Stimulated activated CD4-positive, alpha-beta T cell treated with anti-CD3 and anti-CD28 coated beads, Interleukin-12 subunit alpha, Interleukin-12 subunit beta, amount 100 ng/mL, for 4 hours (primary cell): ENCODE data around the gene AXL.
"Not testable (repeated sequence)": the region's sequence is repeated elsewhere in the genome, so short reads cannot be mapped to it uniquely, and the experiment has no call there.

Source experiments
- DNase-seq: peaks from one replicate; pipeline ENCODE4 v3.0.0-alpha.2; 2020

AXL gene

DNA sequence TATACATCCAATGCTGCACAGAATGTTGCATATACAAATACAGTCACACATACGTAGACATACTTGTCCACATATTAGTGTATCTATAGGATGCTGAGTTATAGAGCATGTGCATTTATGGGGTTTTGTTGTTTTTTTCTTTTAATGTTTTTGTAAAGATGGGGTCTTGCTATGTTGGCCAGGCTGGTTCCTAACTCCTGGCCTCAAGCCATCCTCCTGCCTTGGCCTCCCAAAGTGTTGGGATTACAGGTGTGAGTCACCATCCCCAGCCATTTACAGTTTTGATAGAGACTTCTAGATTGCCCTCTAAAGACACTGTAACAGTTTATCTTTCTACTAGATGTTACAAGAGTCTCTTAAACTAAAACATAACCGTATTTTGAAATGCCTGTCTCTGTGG, 59.5 kb downstream of the AXL start:
- DNase-seq, result no peak

GRCh38 chr19:41288673-41289530, 69.9 kb downstream of the AXL start:
- no peak for DNase-seq

DNA sequence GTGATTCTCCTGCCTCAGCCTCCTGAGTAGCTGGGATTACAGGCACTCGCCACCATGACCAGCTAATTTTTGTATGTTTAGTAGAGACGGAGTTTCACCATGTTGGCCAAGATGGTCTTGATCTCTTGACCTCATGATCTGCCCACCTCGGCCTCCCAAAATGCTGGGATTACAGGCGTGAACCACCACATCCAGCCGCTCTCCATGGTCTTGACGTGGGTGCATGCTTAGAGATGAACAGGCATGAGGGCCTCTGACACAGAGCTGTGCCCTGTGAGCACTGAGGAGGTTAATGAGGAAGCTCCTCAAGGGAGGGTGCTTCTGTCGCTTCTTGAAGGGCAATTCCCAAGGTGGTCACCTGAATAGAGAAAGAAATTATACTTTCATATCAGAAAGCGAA, 70.8 kb downstream of the AXL start:
- DNase-seq, result not testable (repeated sequence)

- no peak for DNase-seq
Measured at GRCh38 chr19:41294393-41294792, 75.4 kb downstream of the AXL start.

GRCh38 chr19:41295499-41295898, 76.5 kb downstream of the AXL start:
- no peak for DNase-seq

GRCh38 chr19:41296433-41296871, 77.4 kb downstream of the AXL start:
- no peak for DNase-seq

DNA sequence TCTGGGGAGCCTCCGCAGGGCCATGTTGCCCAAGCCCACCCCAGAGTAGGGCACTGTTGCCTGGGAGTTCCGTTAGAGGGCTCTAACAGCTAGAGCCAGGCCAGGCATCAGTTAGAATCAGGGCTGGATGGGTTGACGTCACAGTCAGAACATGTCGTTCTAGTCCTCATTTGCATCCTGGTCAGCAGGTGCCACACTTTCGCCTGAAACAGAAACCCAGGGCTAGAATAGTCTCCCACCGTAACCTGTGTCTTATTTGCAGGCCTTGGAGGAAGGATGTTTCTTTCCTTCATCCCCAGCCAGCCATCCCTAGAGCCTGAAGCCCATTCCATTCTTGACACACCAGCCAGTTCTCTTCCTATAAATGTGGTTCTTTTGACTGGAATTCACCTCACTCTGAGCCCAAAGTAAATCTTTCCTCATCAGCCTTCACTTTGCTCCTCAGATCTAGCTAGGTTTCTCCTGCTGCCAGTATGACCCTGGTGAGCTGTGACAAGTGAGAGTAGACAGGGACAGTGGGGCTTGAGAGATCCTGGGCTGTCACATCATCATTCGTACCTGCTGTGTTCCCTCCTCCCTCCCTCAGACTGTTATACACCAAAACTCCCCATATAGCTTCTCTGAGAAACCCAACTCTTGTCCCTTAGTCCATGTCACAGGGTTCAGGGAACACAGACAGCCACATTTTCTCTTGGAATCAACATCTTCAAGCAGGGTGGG, 78.8 kb downstream of the AXL start:
- DNase-seq, result no peak

GRCh38 chr19:41298348-41298964, 79.4 kb downstream of the AXL start:
- DNase-seq, result no peak

DNA sequence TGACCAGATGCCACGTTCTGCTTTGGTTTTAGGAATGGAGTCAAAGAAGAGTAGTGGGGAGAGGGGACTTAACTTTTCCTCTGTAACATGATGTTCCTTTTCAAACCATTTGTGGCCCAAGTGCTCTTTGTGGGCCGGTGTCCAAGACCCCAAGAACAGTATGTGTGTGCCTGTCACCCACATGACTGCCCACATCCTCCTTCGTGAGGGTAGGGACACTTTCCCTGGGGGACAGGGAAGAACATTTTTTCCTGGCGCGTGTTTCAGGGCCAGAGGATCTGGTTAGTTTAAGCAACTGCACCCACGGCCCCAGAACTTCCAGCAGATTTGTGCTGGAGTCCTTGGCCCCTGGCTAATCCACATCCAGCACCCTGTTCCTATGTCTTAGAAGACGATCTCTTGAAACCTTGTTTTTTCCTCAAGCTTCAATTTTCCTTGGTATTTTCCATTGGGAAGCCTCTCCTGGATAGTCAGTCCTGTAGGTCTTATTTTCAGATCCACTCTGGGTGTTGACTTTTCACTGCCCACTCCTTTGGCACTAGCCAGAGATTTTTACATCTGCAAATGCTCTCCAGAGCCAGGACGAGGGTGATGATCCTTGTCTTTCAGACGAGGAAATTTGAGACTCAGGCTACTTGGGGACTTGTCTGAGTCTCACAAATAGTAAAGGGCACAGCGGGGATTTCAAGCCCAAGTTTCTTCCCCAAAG, 80.2 kb downstream of the AXL start:
- DNase-seq, result no peak

DNA sequence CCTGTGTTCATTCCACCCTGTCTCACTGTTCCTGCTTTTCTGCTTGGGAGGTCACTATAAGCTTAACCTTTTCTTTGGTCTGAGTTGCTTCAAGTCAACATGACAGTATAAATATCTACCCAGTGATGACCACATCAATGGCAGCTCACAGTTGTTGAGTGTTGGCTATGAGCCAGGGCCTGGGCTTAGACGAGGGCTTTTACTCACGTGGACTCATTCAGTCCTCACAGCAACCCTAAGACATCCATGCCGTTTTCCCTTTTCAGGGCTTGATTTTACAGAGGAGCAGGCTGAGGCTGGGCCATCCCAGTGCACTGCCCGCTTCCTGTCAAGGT, 80.7 kb downstream of the AXL start:
- DNase-seq, result no peak

GRCh38 chr19:41300555-41300954, 81.5 kb downstream of the AXL start:
- no peak for DNase-seq

DNA sequence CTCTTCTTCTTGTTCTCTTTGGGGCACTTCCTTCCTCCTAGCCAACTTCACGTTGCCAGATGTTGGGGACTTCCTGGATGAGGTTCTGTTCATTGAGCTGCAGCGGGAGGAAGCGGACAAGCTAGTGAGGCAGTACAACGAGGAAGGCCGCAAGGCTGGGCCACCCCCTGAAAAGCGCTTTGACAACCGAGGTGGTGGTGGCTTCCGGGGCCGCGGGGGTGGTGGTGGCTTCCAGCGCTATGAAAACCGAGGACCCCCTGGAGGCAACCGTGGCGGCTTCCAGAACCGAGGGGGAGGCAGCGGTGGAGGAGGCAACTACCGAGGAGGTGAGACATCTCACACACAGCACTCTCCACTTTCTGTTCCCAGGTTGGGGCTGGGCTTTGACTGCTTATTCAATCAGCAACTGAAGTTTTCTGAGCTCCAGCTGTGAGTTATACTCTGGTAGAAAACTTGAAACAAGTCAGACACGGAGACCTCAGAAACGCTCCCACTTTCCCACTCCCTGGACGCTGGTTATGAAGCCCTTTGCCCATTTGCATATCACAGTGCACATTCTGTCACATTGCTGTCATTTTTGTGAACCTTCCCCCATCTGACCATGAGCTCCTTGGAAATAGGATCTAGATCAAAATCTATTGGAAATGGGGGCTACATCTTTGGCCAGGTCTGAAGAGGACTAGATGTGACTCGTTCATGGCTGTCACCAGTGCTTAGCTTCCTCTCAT, 83.8 kb downstream of the AXL start:
- peak; percentile 60 for DNase-seq

DNA sequence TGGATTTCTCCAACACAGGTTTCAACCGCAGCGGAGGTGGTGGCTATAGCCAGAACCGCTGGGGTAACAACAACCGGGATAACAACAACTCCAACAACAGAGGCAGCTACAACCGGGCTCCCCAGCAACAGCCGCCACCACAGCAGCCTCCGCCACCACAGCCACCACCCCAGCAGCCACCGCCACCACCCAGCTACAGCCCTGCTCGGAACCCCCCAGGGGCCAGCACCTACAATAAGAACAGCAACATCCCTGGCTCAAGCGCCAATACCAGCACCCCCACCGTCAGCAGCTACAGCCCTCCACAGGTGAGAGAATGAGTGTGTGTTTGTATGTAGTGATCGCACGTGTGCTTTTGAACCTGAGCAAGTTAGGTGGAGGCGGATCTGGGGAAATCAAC, 84.9 kb downstream of the AXL start:
- no peak for DNase-seq

- no peak for DNase-seq
Measured at GRCh38 chr19:41304706-41305483, 85.9 kb downstream of the AXL start.

DNA sequence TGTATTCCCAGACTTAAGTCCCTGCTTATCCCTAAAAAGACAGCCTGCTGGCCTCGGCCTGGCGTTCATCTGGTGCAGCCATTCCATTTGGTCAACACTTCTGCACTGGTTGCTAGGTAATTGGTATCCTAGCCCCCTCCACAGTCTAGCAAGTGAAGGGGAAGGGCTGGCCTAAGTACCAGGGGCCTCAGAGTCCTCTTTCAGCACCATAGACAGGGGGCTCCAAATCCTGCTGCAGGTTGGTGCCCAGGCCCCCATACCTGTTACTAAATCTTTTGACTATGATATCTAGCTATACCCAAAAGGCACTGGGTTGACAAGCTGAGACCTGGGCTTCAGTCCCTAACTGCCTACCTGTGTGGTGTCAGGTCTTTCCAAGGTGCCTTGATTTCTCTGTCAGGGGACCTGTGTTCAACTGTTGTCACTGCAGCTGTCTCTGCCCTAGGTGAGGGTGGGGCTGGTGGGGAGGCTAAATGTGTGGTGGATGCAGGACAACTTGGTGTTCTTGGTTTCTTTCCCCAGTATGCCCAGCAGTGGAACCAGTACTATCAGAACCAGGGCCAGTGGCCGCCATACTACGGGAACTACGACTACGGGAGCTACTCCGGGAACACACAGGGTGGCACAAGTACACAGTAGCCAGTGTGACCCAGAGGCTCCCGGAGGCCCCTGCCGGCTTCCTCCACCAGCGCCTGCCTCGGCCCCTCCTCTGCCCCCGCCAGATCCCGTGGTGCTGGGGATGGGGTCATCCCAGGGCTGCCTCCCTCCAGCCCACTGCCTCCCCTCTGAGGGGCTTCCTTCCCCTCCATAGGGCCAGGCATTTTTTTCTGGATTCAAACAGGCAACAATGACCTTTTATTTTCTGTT, 87.1 kb downstream of the AXL start:
- no peak for DNase-seq

DNA sequence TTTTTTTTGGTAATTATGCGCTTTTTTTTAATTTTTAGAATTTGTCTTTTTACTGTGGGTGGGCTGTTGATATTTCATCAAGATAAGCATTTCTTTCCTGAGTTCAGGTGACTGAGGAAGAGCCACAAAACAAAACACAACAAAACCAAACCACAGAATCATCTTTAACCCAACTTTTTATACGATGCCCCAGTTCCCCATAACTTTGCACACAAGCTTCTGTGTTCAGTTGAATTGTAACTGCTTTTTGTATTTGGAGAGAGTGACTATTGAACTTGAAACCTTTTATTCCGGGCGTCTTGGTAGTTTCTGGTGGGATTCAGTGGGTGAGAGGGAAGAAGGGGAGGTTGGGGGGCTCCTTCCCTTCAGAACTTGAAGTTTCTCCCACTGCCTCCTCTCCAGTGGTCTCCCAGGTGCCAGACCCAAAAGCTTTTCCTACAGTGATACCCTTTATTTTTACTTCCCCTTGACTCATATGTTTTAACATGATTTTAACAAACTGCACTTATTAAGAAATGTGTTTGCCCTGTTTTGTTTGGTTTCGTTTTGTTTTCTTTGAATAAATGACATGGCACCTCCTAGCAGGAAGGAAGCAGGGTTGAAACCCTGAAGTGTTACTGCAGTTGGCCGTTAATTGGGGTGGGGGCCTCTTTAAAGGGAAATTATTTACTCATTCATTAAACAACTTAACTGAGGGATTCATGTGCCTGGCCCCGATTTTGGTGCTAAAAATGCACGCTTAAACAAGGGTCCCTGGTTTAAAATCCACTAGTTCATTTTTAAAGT, 88.3 kb downstream of the AXL start:
- no peak for DNase-seq

DNA sequence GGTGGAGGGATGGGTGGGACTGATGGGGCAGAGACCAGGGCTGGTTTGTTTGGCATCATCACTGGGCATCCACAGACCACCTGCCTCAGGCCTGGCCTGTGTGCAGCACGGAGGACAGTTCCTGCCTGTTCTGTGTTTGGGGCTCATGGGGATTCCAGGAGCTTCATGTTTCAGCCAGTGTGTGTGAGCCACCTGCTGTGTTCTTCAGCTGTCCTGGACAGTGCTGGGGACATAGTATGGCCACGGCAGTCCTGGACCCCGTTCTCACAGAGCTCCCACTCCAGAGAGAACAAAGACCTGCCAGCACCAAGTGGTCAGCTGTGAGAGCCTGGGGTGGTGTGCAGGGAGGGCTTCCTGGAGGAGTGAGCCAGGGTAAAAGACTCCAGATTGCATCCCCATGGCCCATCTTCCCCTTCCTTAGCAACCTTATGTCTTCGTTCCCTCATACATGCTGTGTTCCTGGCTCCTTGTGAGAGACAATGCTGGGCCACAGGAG, 89.0 kb downstream of the AXL start:
- no peak for DNase-seq

GRCh38 chr19:41308450-41309179, 89.6 kb downstream of the AXL start:
- peak; percentile 95 for DNase-seq
